GM18861 (cell line): Measurements from ENCODE around the gene TMCC1.
A peak's percentile ranks its signal among the peaks of the same experiment; 100 is the strongest.
"Not testable (repeated sequence)": the region's sequence is repeated elsewhere in the genome, so short reads cannot be mapped to it uniquely, and the experiment has no call there.

Experiments
- ATAC-seq: cut with Tn5 transposase; IDR thresholded peaks from one replicate; pipeline ENCODE4 v1.9.1; 2021; ENCODE audit not compliant: unreplicated experiment

Gene TMCC1

GRCh38 chr3:129689036-129689435 lies 204.5 kb downstream of the TMCC1 start:
- ATAC-seq: no peak

- no peak for ATAC-seq
Measured at GRCh38 chr3:129688271-129688895, 205.1 kb downstream of the TMCC1 start.

DNA sequence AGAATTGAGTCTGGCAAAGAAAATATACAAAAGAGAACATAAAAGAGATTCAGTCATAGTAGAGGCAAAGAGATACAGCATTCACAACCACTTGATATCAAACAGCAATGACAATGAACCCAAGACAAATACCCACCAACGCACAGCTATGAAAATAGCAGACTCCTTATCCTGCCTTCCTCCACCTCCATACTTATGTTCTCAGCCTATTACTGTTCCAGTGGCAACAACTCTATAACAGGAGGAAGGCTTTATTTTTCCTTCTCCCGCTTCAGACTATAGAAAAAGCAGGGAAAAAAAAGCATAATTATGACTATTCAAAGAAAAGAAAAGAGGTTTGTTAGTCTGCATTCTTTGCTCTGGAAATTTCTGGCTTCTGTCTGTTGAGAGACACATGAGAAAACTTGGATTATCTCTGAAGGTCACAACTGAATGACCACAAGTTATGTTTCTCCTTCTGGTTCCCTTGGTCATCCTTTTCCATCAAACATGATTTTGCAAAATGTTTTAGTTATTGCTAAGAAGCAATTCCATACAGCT lies 205.9 kb downstream of the TMCC1 start:
- ATAC-seq: no peak

- no peak for ATAC-seq
Measured at GRCh38 chr3:129686941-129687340, 206.6 kb downstream of the TMCC1 start.

DNA sequence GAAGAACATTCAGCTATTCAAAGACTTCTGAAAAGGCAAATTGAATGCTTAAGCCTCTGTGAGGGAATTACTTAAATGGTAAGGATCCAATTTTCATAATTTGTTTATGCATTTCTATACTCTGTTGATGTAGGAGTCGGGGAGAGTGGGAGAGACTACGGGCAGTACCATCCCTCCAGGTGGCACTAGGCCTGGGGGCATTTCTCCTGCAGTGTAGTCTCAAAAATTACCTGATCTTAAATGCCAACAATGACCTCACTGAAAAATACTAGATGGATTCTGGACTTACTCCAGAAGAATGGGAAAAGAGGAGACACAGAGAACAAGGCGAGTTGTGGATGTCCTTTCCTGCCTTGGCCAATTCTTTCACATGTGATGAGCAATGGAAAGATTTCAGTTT lies 209.2 kb downstream of the TMCC1 start:
- no peak for ATAC-seq

DNA sequence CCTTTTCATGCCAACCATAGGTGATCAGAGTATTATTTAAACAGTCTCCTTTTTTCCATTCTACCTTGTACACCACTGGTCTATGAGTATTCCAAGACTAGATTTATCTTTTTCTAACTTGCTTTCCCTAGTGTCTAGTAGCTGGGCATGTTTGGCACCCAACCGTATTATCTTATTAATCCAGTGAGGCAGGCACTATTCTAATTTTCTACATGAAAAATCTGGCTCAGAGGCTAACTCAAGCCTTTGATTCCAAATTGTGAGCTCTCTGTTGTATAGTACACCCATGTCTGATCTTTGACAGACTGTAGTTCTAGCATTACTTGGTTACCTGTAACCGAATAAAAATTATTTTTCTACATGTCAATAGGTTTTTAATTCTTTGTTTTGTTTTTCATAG lies 210.3 kb downstream of the TMCC1 start:
- ATAC-seq: no peak

- ATAC-seq: no peak
Measured at GRCh38 chr3:129676985-129677384, 216.5 kb downstream of the TMCC1 start.

DNA sequence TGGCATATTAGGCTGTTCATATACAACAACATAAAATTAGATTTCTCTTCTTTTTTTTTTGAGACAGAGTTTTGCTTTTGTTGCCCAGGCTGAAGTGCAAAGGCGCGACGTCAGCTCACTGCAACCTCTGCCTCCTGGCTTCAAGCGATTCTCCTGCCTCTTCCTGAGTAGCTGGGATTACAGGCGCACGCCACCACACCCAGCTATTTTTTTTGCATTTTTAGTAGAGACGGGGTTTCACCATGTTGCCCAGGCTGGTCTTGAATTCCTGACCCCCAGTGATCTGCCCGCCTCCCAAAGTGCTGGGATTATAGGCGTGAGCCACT lies 218.8 kb downstream of the TMCC1 start:
- not testable (repeated sequence) for ATAC-seq

DNA sequence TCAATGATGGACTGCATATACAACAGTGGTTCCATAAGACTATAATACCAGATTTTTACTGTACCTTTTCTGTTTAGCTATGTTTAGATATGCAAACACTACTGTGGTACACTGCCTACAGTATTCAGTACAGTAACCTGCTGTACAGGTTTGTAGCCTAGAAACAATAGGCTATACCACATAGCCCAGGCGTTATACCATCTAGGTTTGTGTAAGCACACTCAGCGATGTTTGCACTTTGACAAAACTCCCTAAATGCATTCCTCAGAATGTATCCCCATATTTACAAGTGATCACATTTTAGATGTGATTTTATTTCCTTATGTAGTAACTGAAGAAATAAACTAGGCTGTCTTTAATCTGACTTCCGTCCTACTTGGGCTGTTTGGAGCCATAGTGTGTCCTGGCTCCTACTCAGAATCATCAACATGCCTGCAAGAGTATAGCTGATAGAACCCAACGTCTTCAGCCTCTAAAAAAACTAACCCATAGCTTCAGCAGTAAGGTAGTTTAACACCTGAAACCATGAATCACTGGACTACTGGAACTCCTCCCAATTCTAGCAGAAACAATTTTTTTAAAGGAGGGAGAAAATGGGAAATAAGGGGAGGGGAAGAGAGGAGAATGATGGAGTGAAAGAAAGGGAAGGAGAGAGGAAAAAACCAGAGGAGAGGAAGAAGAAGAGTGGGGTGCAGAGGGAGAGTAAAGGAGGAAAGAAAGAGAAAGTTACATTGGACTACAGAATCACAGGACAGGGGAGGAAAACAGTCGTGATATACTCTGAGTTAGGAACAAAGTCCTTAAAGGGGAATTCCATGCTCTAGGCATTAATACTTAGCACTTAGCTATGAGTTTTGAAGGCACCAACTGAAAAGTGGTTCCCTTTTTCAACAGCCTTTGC lies 219.4 kb downstream of the TMCC1 start:
- no peak for ATAC-seq

DNA sequence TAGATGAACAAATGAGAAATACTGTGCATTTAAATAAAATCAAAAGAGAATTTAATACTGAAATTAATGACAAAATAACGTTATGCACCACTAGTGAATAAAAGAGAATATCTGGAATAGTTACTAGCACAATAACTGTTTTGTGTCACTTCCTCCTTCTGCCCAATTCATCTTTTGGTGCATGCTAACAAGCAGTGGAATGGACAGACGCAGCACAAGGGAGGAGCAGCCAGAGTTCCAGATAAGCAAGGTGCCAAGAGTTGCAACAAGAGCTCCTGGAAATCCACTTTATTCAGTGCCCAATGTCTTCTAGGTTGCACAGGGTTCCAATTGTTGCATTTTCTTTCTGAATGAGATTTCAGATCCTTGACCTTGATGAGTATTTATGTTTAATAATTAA lies 220.5 kb downstream of the TMCC1 start:
- no peak for ATAC-seq

GRCh38 chr3:129672412-129672811 lies 221.1 kb downstream of the TMCC1 start:
- ATAC-seq: peak; percentile 82

GRCh38 chr3:129665024-129665768 lies 228.3 kb downstream of the TMCC1 start:
- no peak for ATAC-seq

DNA sequence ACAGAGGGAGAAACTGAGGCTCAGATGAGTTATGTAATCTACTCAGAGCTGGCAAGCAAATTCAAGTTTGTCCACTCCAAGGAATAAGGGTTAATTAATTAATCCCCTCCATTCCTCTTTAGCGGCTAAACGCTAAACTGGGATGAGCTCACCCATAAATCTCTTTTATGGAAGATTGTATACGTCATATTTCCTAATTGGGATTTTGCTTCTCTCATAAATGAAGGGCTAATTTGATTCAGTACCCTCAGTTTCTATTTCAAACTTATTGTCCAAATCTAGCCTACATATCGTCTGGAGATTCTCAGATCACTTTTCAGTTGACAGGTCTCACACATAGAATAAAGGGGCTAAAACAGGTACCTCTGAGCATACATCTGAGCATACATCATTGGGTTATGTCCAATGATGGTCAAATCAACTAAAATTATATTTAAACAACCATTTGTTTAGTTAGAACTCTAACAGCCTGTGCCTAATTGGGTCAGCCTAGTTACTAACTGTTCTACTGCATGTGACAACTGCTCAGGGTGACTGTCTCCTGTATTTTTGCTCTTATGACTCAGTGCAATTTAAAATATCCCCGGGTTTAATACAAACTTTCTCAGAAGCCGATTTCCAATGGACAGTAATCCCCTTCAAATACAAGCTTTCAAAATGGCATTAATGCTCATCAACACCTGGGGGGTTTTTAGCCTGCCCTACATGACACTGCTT lies 229.4 kb downstream of the TMCC1 start:
- ATAC-seq: no peak

- no peak for ATAC-seq
Measured at GRCh38 chr3:129663045-129663446, 230.5 kb downstream of the TMCC1 start.

GRCh38 chr3:129662191-129662608 lies 231.3 kb downstream of the TMCC1 start:
- no peak for ATAC-seq

DNA sequence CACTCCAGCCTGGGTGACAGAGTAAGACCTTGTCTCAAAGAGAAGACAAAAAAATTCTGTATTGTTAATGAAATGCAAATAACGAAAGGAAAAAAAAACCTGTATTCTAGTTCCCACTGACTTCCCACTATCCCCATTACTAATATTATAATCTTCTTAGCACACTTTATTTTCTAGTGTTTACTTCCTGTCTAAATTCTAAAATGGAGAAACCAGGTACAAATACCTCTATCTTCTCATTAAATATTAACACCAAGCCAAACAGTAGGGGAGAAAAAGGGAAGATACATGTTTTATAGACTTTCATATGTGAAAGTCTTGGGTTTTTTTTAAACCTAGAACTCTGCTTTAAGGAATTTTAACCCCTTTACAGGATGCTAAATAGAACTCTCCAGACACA lies 231.7 kb downstream of the TMCC1 start:
- no peak for ATAC-seq

GRCh38 chr3:129658110-129658843 lies 235.2 kb downstream of the TMCC1 start:
- ATAC-seq: no peak

- ATAC-seq: no peak
Measured at GRCh38 chr3:129657261-129658046, 236.1 kb downstream of the TMCC1 start.

GRCh38 chr3:129656659-129657247 lies 236.8 kb downstream of the TMCC1 start:
- ATAC-seq: no peak
